IPS-20b (cell line): ENCODE data around the gene NAA38.
"Not testable (repeated sequence)": the region's sequence is repeated elsewhere in the genome, so short reads cannot be mapped to it uniquely, and the experiment has no call there.

Experiments used
- H3K27ac ChIP-seq: one replicate; pipeline ENCODE4 v1.5.1; 2013; ENCODE audit warnings: low read length
- H3K27me3 ChIP-seq: 2 replicates; pipeline ENCODE4 v1.6.1; 2013; ENCODE audit warnings: mild to moderate bottlenecking, low read length, inconsistent platforms; ENCODE audit not compliant: insufficient read depth
- H3K36me3 ChIP-seq: 2 replicates; pipeline ENCODE4 v1.6.1; 2013; ENCODE audit warnings: low read depth, mild to moderate bottlenecking, inconsistent platforms, low read length, moderate library complexity; ENCODE audit not compliant: insufficient read depth
- H3K4me1 ChIP-seq: 2 replicates; pipeline ENCODE4 v1.6.1; 2013; ENCODE audit warnings: mild to moderate bottlenecking, control low read depth, inconsistent platforms, low read length, moderate library complexity; ENCODE audit not compliant: insufficient read depth
- H3K4me3 ChIP-seq: 2 replicates; pipeline ENCODE4 v1.5.1; 2013; ENCODE audit warnings: mild to moderate bottlenecking, low read length, inconsistent platforms
- H3K9ac ChIP-seq: 2 replicates; pipeline ENCODE4 v1.6.1; 2013; ENCODE audit warnings: low read depth, mild to moderate bottlenecking, inconsistent platforms, low read length, moderate library complexity
- H3K9me3 ChIP-seq: 2 replicates; pipeline ENCODE4 v1.6.1; 2013; ENCODE audit warnings: mild to moderate bottlenecking, low read depth, low read length, inconsistent platforms; ENCODE audit not compliant: insufficient read depth

The NAA38 gene

GRCh38 chr17:7811251-7811650 is 46.1 kb downstream of the NAA38 start:
- H3K9me3 ChIP-seq, result no peaks in the 10 kb centered on the region
- no peak overlapping the region for H3K27ac ChIP-seq
- H3K4me1 ChIP-seq, result no peaks in the 10 kb centered on the region
- H3K36me3 ChIP-seq, result no peaks in the 10 kb centered on the region
- no peak overlapping the region for H3K9ac ChIP-seq
- H3K27me3 ChIP-seq, result no peaks in the 10 kb centered on the region
- no peak overlapping the region for H3K4me3 ChIP-seq

GRCh38 chr17:7809791-7810343 is 47.5 kb downstream of the NAA38 start:
- not testable (repeated sequence) for H3K9ac ChIP-seq, H3K4me1 ChIP-seq, H3K9me3 ChIP-seq, H3K27me3 ChIP-seq, H3K27ac ChIP-seq, H3K4me3 ChIP-seq, H3K36me3 ChIP-seq

GRCh38 chr17:7809086-7809790 is 48.1 kb downstream of the NAA38 start:
- Histone ChIP-seq H3K4me1 (no peaks in the 10 kb centered on the region), H3K27me3 (no peaks in the 10 kb centered on the region), H3K9ac (no peak overlapping the region), H3K36me3 (no peaks in the 10 kb centered on the region), H3K9me3 (no peaks in the 10 kb centered on the region), H3K4me3 (no peak overlapping the region), H3K27ac (no peak overlapping the region)

GRCh38 chr17:7807206-7807605 is 50.2 kb downstream of the NAA38 start:
- Histone ChIP-seq H3K27ac (no peak overlapping the region), H3K4me1 (no peaks in the 10 kb centered on the region), H3K36me3 (no peaks in the 10 kb centered on the region), H3K27me3 (no peaks in the 10 kb centered on the region), H3K4me3 (no peak overlapping the region), H3K9ac (no peak overlapping the region), H3K9me3 (no peaks in the 10 kb centered on the region)
